Endothelial cell of umbilical vein (primary cell): ENCODE data around the gene TTLL9. TPM values are rescaled to one million over a fixed set of nuclear protein-coding genes. Genes with fewer than 3 reads are reported as not detected.

ENCODE experiments used
- Bru-seq: library from RNA; stranded (reverse); fragments of 400-500 nt; gene quantifications from one replicate; lab custom pipeline; 2021; lab: Mats Ljungman, UMichigan
- BruChase-seq, 2 experiments: library from RNA; stranded (reverse); fragments of 400-500 nt; gene quantifications; one replicate each; lab custom pipeline; 2021; lab: Mats Ljungman, UMichigan
- BruUV-seq: library from RNA; stranded (reverse); fragments of 400-500 nt; replicated peaks from 2 replicates; lab custom pipeline; 2021; lab: Mats Ljungman, UMichigan
- CTCF ChIA-PET: fragments of 300-600, 350-600 bp; sonication (Branson Sonifier 250); formaldehyde crosslinking; loops from one replicate; lab custom pipeline; 2021; ENCODE audit warnings: antibody characterized with exemption, inconsistent platforms; lab: Charles Lee
- POLR2A ChIA-PET: fragments of 300-600, 350-600 bp; sonication (Branson Sonifier 250); formaldehyde crosslinking; loops from one replicate; lab custom pipeline; 2021; ENCODE audit warnings: antibody characterized with exemption, inconsistent platforms; lab: Charles Lee
- DNase-seq: peaks from one replicate; pipeline ENCODE4 v3.0.0-alpha.2; 2011; ENCODE audit warnings: low read depth, low spot score
- FAIRE-seq: peaks from 2 replicates; lab custom pipeline; 2011; peaks lifted over from hg19 to GRCh38; lab: Jason Lieb, UNC
- H2AFZ ChIP-seq: 2 replicates; pipeline ENCODE4 v1.6.0; 2012; ENCODE audit warnings: low read depth, low read length, control low read depth, inconsistent platforms
- H3K27ac ChIP-seq: 2 replicates; pipeline ENCODE4 v1.5.1; 2011; ENCODE audit warnings: low read depth, mild to moderate bottlenecking, control low read depth, low read length, moderate library complexity; ENCODE audit not compliant: insufficient read depth
- H3K27me3 ChIP-seq, 2 experiments: 2 replicates each; pipeline versions ENCODE4 v1.6.0 to v1.6.1; 2011; ENCODE audit warnings: low read length in 2 of 2, mixed read lengths in 1 of 2; ENCODE audit not compliant: control insufficient read depth in 2 of 2, insufficient read depth in 2 of 2
- H3K36me3 ChIP-seq, 2 experiments: 2 replicates in 1 of 2; 3 replicates in 1 of 2; pipeline ENCODE4 v1.5.1; 2011; ENCODE audit warnings: low read length in 2 of 2, mild to moderate bottlenecking in 1 of 2, moderate library complexity in 1 of 2; ENCODE audit not compliant: control insufficient read depth in 2 of 2, insufficient read depth in 2 of 2; ENCODE audit errors: extremely low read depth in 1 of 2
- H3K4me1 ChIP-seq: 3 replicates; pipeline ENCODE4 v1.5.1; 2011; ENCODE audit warnings: mild to moderate bottlenecking, low read length; ENCODE audit not compliant: control insufficient read depth, insufficient read depth; ENCODE audit errors: extremely low read depth
- H3K4me2 ChIP-seq: 2 replicates; pipeline ENCODE4 v1.6.1; 2011; ENCODE audit warnings: low read length, control low read depth, mixed read lengths; ENCODE audit not compliant: insufficient read depth
- H3K4me3 ChIP-seq, 3 experiments: fragments of 200-600 bp in 1 of 3; sonication (generic), shearing (Covaris generic) in 1 of 3; replicated peaks in 1 of 3; 2 replicates each; pipeline ENCODE4 v1.5.1; 2011 to 2016; ENCODE audit warnings: control low read depth in 3 of 3, low read length in 3 of 3, mild to moderate bottlenecking in 2 of 3, inconsistent platforms in 1 of 3, low read depth in 1 of 3, moderate library complexity in 1 of 3; ENCODE audit not compliant: insufficient read depth in 1 of 3
- H3K79me2 ChIP-seq: 2 replicates; pipeline ENCODE4 v1.6.0; 2012; ENCODE audit warnings: low read length, inconsistent platforms; ENCODE audit not compliant: control insufficient read depth, insufficient read depth
- H3K9ac ChIP-seq: replicated peaks from 2 replicates; pipeline ENCODE3; 2011; ENCODE audit warnings: low read length, control low read depth; ENCODE audit not compliant: insufficient read depth; ENCODE audit errors: extremely low read depth
- H3K9me1 ChIP-seq: replicated peaks from 3 replicates; pipeline ENCODE4 v1.6.0; 2011; ENCODE audit warnings: mild to moderate bottlenecking, low read length; ENCODE audit not compliant: control insufficient read depth, insufficient read depth; ENCODE audit errors: extremely low read depth
- H3K9me3 ChIP-seq: replicated peaks from 2 replicates; pipeline ENCODE4 v1.5.1; 2012; ENCODE audit warnings: low read length, inconsistent platforms; ENCODE audit not compliant: control insufficient read depth, insufficient read depth
- H4K20me1 ChIP-seq: replicated peaks from 2 replicates; pipeline ENCODE3; 2011; ENCODE audit warnings: mild to moderate bottlenecking, low read length; ENCODE audit not compliant: control insufficient read depth, insufficient read depth; ENCODE audit errors: extremely low read depth
- EZH2 ChIP-seq: IDR thresholded peaks from 2 replicates; pipeline ENCODE4 v1.6.1; 2012; ENCODE audit warnings: borderline replicate concordance, low read depth, mild to moderate bottlenecking, moderate library complexity, low read length, inconsistent platforms; ENCODE audit not compliant: severe bottlenecking
- GATA2 ChIP-seq: IDR thresholded peaks from 2 replicates; pipeline ENCODE4 v1.7.0; 2011; ENCODE audit warnings: low read depth, mild to moderate bottlenecking, moderate library complexity, mixed read lengths, low read length; ENCODE audit not compliant: insufficient read length, insufficient read depth
- MYC ChIP-seq: IDR thresholded peaks from one replicate; pipeline ENCODE4 v1.6.1; 2011; ENCODE audit warnings: mild to moderate bottlenecking, low read depth, low read length
- dilution Hi-C: fragments of 300-500 bp; cut with MboI; formaldehyde crosslinking; loops from one replicate; pipeline ENCODE4 v1.15.0; 2019; ENCODE audit warnings: low sequenced_read_pairs; ENCODE audit not compliant: extremely low pct_ligation_motif_present
- intact Hi-C: fragments of 100-400 bp; cut with micrococcal nuclease; formaldehyde crosslinking; loops from one replicate; pipeline ENCODE4 v1.10.0; 2022
- long read RNA-seq: library from polyadenylated mRNA; stranded (forward); transcript quantifications from one replicate; pipeline ENCODE4 v2.0.0, GENCODE V29; 2021
- polyA minus RNA-seq, 3 experiments: library from RNA; depleted of rRNA, polyadenylated mRNA; stranded (reverse); fragments of >200 nt; gene quantifications; 1 replicate in 1 of 3; 2 replicates in 2 of 3; pipeline ENCODE4 v1.2.3, GENCODE V29; 2011
- polyA plus RNA-seq, 4 experiments: library from polyadenylated mRNA; depleted of rRNA in 3 of 4; stranded (reverse) in 3 of 4; unstranded in 1 of 4; fragments of >200 nt; gene quantifications; 2 replicates each; pipeline versions ENCODE4 v1.2.1 to v1.2.3, GENCODE V29; 2011 to 2012; ENCODE audit warnings: missing spikeins in 1 of 4
- total RNA-seq: library from RNA; stranded (reverse); gene quantifications from 2 replicates; pipeline ENCODE4 v1.2.3, GENCODE V29; 2021
- TF ChIP-seq, protein P1 (sequence below), 2 donors: IDR thresholded peaks; 1 replicate in 1 of 2; 2 replicates in 1 of 2; pipeline ENCODE4 v1.5.1; 2011; ENCODE audit warnings: low read length in 2 of 2, mild to moderate bottlenecking in 2 of 2, moderate library complexity in 2 of 2, control low read depth in 1 of 2, inconsistent platforms in 1 of 2, low read depth in 1 of 2; ENCODE audit not compliant: insufficient read depth in 1 of 2; ENCODE audit errors: extremely low read depth in 1 of 2

The TTLL9 gene, protein sequence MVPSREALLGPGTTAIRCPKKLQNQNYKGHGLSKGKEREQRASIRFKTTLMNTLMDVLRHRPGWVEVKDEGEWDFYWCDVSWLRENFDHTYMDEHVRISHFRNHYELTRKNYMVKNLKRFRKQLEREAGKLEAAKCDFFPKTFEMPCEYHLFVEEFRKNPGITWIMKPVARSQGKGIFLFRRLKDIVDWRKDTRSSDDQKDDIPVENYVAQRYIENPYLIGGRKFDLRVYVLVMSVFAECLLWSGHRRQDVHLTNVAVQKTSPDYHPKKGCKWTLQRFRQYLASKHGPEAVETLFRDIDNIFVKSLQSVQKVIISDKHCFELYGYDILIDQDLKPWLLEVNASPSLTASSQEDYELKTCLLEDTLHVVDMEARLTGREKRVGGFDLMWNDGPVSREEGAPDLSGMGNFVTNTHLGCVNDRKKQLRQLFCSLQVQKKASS
- total RNA-seq (not detected in 2 replicates), polyA plus RNA-seq (0.03 TPM in 1 of 2 replicates, not detected in the other), polyA minus RNA-seq (0.55 TPM in 1 of 2 replicates, not detected in the other), Bru-seq, nascent RNA (percentile 11 among the genes with signal in this experiment), BruChase-seq, experiment 1, labeled RNA remaining after a 6-hour chase (percentile 11 among the genes with signal in this experiment), BruChase-seq, experiment 2, labeled RNA remaining after a 2-hour chase (percentile 11 among the genes with signal in this experiment)
- 0.04 and 0.10 TPM in 2 replicates for polyA plus RNA-seq (2011; cell fraction: cytosol; rRNA removed)
- 0.37 and 0.53 TPM in 2 replicates for polyA plus RNA-seq (2011; cell fraction: nucleus; rRNA removed)
- polyA plus RNA-seq (2012), result 0.08 TPM in 1 of 2 replicates, not detected in the other
- polyA minus RNA-seq (2011; cell fraction: cytosol; rRNA and poly(A)+ RNA removed), result not detected
- not detected in 2 replicates for polyA minus RNA-seq (2011; cell fraction: nucleus; rRNA and poly(A)+ RNA removed)
- long read RNA-seq, result 0 reads

DNA sequence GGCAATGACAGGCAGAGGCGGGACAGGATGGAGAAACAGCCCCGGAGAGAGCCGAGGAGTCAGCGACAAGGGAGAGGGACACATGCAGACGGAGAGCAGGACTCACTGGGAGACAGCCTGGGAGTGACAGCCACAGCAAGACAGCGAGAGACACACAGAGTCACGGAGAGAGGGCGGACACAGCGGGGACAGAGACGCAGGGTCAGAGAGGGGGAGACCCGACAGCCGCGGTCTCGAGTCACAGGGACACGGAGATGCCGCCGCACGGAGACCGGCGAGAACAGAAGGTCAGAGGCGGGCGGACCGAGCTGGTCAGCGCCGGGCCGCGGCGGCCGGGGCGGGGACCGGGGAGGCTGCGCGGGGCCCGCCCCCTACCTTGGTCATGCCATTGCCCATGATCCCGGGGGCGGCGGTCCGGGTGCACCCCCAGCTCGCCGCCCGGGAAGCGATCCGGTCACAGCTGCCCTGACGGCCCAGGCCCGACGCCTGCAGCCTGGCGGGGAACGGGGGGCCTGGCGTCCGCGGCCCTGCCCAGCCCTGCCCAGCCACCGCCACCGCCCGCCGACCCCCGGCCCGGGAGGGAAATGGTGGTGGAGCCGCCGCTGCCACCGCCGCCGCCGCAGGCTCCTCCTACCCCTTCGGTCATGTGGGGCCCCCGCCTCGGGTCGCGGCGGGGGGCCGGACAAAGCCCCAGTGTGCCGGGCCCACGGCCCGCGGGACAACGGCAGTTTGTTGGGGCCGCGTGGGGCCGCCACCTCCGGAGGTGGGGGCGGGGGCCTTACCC lies at the start of gene TTLL9, which contains the start of gene DUSP15:
Gene TTLL9, plus strand, starts transcription at position 693 of the 784 bp plus-strand sequence. CDS start 493 bp downstream, outside the sequence.
Gene DUSP15, minus strand, starts transcription at position 586 of the 784 bp plus-strand sequence. Its CDS starts 190 bp downstream, at position 396.
- DNase-seq (no peak), FAIRE-seq (no peak)
- intact Hi-C loops (no loop called here), dilution Hi-C loops (no loop called here)
- BruUV-seq, result no TSS peak
- POLR2A ChIA-PET, result no interaction called here
- Histone ChIP-seq H3K36me3 (no peaks in the 10 kb centered on the region), H3K4me1 (no peaks in the 10 kb centered on the region), H2AFZ (peak within 1 kb of the TSS; percentile 50), H3K79me2 (no peaks in the 10 kb centered on the region), H3K4me2 (peak within 1 kb of the TSS; percentile 19), H3K4me3 (peak within 1 kb of the TSS in 2 of 3 experiments; percentile 7 to 41), H3K9ac (peak within 1 kb of the TSS; percentile 17), H4K20me1 (no peaks in the 10 kb centered on the region), H3K9me3 (no peaks in the 10 kb centered on the region), H3K9me1 (no peaks in the 10 kb centered on the region), H3K27ac (no peak within 1 kb of the TSS), H3K27me3 (peaks cover 30 to 32% of the 10 kb centered on the region in 2 experiments)
- CTCF ChIA-PET, result no interaction called here
- TF ChIP-seq GATA2 (no peak), MYC (no peak), EZH2 (peak; percentile 97)
- TF ChIP-seq, protein P1, sequence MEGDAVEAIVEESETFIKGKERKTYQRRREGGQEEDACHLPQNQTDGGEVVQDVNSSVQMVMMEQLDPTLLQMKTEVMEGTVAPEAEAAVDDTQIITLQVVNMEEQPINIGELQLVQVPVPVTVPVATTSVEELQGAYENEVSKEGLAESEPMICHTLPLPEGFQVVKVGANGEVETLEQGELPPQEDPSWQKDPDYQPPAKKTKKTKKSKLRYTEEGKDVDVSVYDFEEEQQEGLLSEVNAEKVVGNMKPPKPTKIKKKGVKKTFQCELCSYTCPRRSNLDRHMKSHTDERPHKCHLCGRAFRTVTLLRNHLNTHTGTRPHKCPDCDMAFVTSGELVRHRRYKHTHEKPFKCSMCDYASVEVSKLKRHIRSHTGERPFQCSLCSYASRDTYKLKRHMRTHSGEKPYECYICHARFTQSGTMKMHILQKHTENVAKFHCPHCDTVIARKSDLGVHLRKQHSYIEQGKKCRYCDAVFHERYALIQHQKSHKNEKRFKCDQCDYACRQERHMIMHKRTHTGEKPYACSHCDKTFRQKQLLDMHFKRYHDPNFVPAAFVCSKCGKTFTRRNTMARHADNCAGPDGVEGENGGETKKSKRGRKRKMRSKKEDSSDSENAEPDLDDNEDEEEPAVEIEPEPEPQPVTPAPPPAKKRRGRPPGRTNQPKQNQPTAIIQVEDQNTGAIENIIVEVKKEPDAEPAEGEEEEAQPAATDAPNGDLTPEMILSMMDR (IDR thresholded peaks at IDR 0.05; ENCODE audit: extremely low read depth in 1 of 2, insufficient read depth in 1 of 2, low read depth in 1 of 2, low read length in 2 of 2), result no peak
